ENCODE results near the gene HIVEP3. TPM values are rescaled to one million over a fixed set of nuclear protein-coding genes. Genes with fewer than 3 reads are reported as not detected.

The HIVEP3 gene
- total RNA-seq, 2 donors from 2014 or later = 17.9 to 32.0 TPM

DNA sequence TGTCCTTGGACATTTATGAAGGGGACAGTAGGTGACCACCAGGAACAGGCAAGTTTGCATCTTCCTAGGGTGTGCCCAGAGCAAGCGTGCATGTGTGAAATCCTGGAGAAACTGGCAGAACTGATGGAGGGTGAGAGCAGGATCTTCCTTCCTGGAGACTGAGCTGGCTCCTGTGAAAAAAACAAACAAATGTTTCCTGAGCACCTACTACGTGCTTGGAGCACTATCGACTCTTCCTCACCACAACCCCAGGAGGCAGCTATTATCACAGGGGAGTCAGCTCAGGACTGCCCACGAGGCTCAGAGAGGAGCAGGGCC, 432.7 kb downstream of the HIVEP3 start:
- H3K9me3 Mint-ChIP-seq = peaks cover 4% of the 10 kb centered on the region
- peaks cover 16 to 21% of the 10 kb centered on the region in 2 donors for H3K27me3 Mint-ChIP-seq
- ATAC-seq (no peak), DNase-seq (ENCODE audit: low spot score) (no peak)
- H3K27ac Mint-ChIP-seq = no peak overlapping the region
- no peaks in the 10 kb centered on the region for H3K36me3 Mint-ChIP-seq
- H3K4me3 Mint-ChIP-seq = no peak overlapping the region
- H3K4me1 Mint-ChIP-seq (ENCODE audit: low read depth in 2 of 2) = peaks cover 0 to 6% of the 10 kb centered on the region in 2 donors

GRCh38 chr1:41485605-41486004, 433.1 kb downstream of the HIVEP3 start:
- Mint-ChIP-seq H3K4me3 (no peak overlapping the region), H3K9me3 (peaks cover 4% of the 10 kb centered on the region), H3K4me1 (ENCODE audit: low read depth in 2 of 2) (peaks cover 0 to 6% of the 10 kb centered on the region in 2 donors), H3K27ac (no peak overlapping the region), H3K27me3 (peaks cover 16 to 21% of the 10 kb centered on the region in 2 donors), H3K36me3 (no peaks in the 10 kb centered on the region)
- no peak for DNase-seq (ENCODE audit: low spot score)
- ATAC-seq = no peak

DNA sequence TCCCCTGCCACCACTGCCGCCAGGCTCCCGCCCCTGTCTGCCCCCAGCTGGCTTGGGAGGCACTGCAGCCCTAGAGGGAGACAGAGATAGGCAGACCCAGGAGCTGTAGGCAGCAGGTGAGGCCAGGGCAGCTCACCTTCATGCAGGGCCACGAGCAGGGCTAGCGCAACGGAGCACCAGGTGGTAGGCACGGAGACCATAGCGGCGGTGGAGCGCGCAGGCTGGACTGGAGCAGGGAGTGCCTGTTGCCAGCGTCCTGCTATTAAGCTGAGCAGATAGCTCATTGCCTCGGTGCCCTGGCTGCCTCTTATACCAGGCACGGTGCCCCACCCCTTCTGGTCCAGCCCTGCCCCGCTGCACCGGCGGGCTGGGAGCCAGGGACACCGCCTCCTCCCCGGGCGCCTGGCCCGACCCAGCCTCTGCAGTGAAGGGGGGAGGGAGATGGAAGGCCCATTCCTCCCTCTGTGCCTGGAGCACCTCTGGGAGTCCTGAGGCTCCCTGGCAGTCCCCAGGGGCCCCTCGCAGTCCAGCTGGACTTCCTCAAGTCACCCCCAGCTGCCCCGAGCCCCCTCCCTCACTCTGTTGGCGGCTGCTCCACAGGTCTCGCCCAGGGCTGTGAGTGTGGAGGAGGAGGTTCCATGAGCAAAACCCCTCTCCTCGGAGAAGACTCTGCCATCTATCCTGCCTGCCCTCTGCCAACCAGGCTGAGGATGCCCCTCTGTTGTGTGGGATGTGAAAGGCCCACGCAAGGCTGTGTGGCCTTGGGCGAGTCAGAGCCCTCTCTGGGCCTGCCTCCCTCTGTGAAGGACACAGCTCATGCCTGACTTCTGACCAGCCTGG, 434.1 kb downstream of the HIVEP3 start, which contains the start of gene EDN2:
Gene EDN2 (minus strand): TSS at position 282 of the 840 bp plus-strand sequence. CDS start 82 bp downstream, at position 200.
- Mint-ChIP-seq H3K27me3 (peaks cover 13 to 15% of the 10 kb centered on the region in 2 donors), H3K27ac (no peak within 1 kb of the TSS), H3K36me3 (no peaks in the 10 kb centered on the region), H3K9me3 (peaks cover 3% of the 10 kb centered on the region), H3K4me1 (ENCODE audit: low read depth in 2 of 2) (peaks cover 0 to 6% of the 10 kb centered on the region in 2 donors), H3K4me3 (no peak within 1 kb of the TSS)
- peak in 1 of 2 donors; percentile 41 for ATAC-seq
- DNase-seq (ENCODE audit: low spot score) = no peak

DNA sequence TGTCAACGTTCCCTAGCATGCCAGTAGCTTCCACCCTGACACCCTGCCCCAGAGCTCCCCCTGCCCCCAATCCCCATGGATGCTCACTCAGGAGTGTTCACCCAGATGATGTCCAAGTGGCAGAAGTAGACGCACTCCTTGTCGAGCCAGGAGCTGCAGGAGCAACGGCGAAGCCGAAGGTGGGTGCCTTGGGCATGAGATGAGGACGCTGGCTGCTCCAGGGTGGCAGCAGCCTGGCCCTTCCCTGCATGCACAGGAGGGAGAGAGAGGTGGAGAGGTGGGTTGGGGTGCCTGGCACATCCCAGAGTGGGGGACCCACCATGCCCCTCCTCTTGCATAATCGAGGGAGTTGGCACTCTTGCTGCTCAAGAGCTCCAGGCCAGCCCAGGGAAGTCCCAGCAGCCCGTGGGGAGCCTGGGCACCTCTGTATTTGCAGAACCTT, 434.7 kb downstream of the HIVEP3 start:
- ATAC-seq = no peak
- no peak overlapping the region for H3K4me3 Mint-ChIP-seq
- H3K27me3 Mint-ChIP-seq = peaks cover 9% of the 10 kb centered on the region in 2 donors
- no peak overlapping the region for H3K27ac Mint-ChIP-seq
- H3K36me3 Mint-ChIP-seq = no peaks in the 10 kb centered on the region
- H3K9me3 Mint-ChIP-seq = no peaks in the 10 kb centered on the region
- H3K4me1 Mint-ChIP-seq (ENCODE audit: low read depth in 2 of 2) = peaks cover 0 to 6% of the 10 kb centered on the region in 2 donors
- no peak for DNase-seq (ENCODE audit: low spot score)

DNA sequence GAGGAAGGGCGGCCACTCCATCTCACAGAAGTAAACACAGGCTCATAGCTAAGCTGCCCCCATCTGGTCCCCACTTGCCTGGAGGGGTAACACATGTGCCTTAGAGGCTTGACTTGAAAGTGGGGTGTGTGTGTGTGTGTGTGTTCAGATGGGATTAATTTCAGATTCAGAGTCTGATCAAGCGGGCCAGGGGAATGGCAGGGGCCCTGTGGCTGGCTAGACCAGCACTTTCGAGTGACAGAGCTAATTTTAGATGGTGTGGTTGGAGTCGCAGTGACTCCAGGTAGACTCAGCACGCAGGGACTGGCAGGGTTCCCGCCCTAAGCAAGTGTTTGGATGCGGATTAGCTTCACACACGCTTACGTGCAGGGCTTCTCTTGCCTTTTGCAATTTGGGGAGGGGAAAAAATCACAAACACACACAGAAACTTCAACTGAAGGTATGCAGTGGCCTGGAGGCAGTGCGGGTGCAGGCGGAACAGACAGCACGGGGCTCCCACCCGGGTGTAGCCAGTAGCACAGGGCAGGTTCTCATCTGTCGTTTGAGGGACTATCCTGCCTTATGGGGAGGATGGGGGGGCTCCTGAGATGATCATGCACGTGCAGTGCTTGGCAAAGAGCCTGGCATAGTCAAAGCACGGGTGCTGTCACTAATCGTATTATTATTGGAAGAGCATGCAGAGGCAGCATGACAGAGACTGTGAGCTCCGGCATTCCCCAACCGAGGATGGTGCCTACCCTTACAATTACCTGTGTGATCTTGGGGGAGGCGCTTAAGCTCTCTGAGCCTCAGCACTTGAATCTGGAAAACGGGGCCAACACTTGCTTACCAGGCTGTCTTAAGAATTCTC, 435.5 kb downstream of the HIVEP3 start:
- no peak for DNase-seq (ENCODE audit: low spot score)
- no peaks in the 10 kb centered on the region for H3K9me3 Mint-ChIP-seq
- peaks cover 0 to 6% of the 10 kb centered on the region in 2 donors for H3K4me1 Mint-ChIP-seq (ENCODE audit: low read depth in 2 of 2)
- ATAC-seq = no peak
- peaks cover 9% of the 10 kb centered on the region in 2 donors for H3K27me3 Mint-ChIP-seq
- H3K36me3 Mint-ChIP-seq = no peaks in the 10 kb centered on the region
- H3K27ac Mint-ChIP-seq = no peak overlapping the region
- H3K4me3 Mint-ChIP-seq = no peak overlapping the region

DNA sequence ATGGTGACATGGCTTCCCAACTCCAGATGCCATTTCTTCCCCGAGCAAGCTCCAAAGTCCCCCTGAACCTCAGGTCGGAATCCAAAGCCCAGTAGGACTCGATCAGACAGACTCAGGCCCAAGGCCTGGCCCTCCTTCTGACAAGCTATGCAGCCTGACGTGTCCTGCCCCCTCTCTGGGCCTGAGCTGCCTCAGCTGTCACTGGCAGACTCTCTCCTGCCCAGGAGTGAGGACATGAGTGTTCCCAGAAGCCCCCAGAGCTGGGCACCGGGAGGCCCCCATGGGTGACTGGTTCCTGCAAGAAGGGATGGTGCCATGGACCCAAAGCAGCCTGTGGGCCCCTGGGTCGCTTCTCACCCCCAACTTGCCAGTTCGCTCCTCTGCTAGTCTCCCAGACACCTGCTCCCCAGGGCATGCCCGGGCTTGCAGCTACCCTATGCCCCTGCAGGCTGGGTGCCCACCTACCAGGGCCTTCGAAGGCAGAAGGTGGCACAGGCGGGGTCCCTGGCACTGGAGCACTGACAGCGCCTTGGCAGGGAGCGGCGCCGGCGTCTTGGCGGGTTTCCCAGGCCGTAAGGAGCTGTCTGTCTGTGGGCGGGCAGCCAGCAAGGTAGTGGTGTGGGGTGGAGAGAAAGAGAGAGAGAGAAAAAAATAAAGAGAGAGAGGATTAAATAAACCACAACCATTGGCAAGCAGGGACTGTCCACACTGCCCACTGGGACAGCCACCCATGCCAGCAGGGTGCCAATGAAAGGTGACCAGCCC, 436.5 kb downstream of the HIVEP3 start:
- H3K27ac Mint-ChIP-seq = no peak overlapping the region
- ATAC-seq (no peak), DNase-seq (ENCODE audit: low spot score) (no peak)
- no peaks in the 10 kb centered on the region for H3K36me3 Mint-ChIP-seq
- H3K4me1 Mint-ChIP-seq (ENCODE audit: low read depth in 2 of 2) = peaks cover 0 to 6% of the 10 kb centered on the region in 2 donors
- no peaks in the 10 kb centered on the region for H3K9me3 Mint-ChIP-seq
- H3K27me3 Mint-ChIP-seq = peaks cover 9% of the 10 kb centered on the region in 2 donors
- no peak overlapping the region for H3K4me3 Mint-ChIP-seq

- Mint-ChIP-seq H3K4me3 (no peak overlapping the region), H3K27me3 (peaks cover 2 to 5% of the 10 kb centered on the region in 2 donors), H3K27ac (no peak overlapping the region), H3K4me1 (ENCODE audit: low read depth in 2 of 2) (peaks cover 0 to 1% of the 10 kb centered on the region in 2 donors), H3K9me3 (no peaks in the 10 kb centered on the region), H3K36me3 (no peaks in the 10 kb centered on the region)
- DNase-seq (ENCODE audit: low spot score) = no peak
- ATAC-seq = no peak
Measured at GRCh38 chr1:41481109-41481775, 437.5 kb downstream of the HIVEP3 start.

GRCh38 chr1:41480204-41481108, 438.3 kb downstream of the HIVEP3 start:
- ATAC-seq = no peak
- Mint-ChIP-seq H3K27me3 (no peaks in the 10 kb centered on the region), H3K9me3 (no peaks in the 10 kb centered on the region), H3K27ac (no peak overlapping the region), H3K4me3 (no peak overlapping the region), H3K36me3 (no peaks in the 10 kb centered on the region), H3K4me1 (ENCODE audit: low read depth in 2 of 2) (no peaks in the 10 kb centered on the region)
- DNase-seq (ENCODE audit: low spot score) = no peak

- no peaks in the 10 kb centered on the region for H3K27me3 Mint-ChIP-seq
- H3K4me1 Mint-ChIP-seq (ENCODE audit: low read depth in 2 of 2) = no peaks in the 10 kb centered on the region
- no peak overlapping the region for H3K4me3 Mint-ChIP-seq
- no peak for ATAC-seq
- H3K9me3 Mint-ChIP-seq = no peaks in the 10 kb centered on the region
- no peak overlapping the region for H3K27ac Mint-ChIP-seq
- no peak for DNase-seq (ENCODE audit: low spot score)
- no peaks in the 10 kb centered on the region for H3K36me3 Mint-ChIP-seq
Measured at GRCh38 chr1:41479808-41480160, 438.9 kb downstream of the HIVEP3 start.

DNA sequence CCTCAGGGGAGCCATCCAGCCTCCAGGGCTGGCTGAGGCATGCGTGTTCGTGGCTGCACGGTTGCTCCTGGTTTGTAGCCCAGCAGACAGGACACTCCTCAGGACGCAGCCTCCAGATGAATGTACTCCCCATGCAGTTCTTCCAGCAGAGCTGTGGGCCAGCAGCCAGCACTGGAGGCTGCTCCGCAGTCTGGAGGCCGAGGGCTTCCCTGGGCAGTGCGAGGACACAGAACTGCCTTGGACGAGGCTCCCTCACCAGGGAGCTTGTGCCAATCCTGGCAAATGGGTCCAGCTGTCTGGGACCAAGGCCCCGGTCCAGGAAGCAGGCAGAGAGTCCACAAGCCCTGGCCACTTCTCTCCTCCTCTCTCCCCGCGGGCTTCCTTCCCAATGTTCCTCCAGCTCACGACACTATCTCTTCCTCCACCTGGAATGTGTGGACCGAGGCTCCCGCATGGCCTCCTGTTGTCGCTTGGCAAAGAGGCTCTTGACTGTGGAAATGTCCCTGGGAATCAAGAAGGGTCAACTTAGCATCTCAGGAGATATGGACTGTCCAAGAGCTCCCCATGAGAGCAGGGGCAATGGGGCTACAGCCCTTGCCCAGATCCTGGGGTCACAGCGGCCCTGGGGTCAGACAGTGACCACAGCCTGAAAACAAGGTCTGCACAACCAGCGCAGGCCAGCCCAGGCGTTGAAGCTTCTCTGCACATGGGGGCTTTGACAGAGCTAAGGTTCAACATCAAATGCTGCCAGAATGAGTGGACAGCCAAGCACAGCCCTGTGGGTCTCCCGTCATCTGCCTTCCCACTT, 439.5 kb downstream of the HIVEP3 start:
- no peak overlapping the region for H3K27ac Mint-ChIP-seq
- DNase-seq (ENCODE audit: low spot score) = no peak

DNA sequence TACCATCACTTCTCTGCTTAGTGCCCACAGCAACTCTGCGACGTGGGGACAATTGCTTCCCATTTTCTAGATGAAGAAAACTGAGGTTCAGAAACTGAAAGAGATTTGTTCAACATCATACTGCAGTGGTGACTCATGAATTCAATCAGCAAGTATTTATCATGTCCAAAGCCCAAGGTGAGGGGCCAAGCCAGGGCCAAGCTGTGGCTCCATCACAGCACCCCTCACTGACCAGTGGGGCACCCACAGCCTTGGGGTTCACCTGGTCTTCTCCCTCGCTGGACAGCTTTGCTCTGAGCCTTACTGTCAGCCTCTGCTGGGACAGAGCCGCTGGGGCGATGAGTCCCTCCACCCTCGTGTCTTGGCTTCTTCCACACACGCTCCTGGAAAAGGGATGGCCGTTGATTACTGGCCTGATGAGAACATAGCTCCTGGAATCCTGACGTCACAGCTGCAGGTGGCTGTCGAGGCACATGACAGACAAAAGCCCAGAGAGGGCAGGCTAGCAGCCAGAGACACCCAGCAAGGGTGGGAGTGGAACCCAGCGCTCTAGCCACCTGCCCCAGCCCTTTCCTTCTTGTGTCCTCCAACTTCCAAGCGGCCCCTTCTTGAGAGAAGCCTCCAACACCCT, 440.5 kb downstream of the HIVEP3 start:
- ATAC-seq (no peak), DNase-seq (ENCODE audit: low spot score) (no peak)
- no peaks in the 10 kb centered on the region for H3K9me3 Mint-ChIP-seq
- H3K27me3 Mint-ChIP-seq = no peaks in the 10 kb centered on the region
- no peaks in the 10 kb centered on the region for H3K36me3 Mint-ChIP-seq
- H3K27ac Mint-ChIP-seq = no peak overlapping the region
- H3K4me1 Mint-ChIP-seq (ENCODE audit: low read depth in 2 of 2) = no peaks in the 10 kb centered on the region
- H3K4me3 Mint-ChIP-seq = no peak overlapping the region

More for the DNA sequence above, 439.5 kb downstream of the HIVEP3 start:
- Mint-ChIP-seq H3K9me3 (no peaks in the 10 kb centered on the region), H3K4me1 (ENCODE audit: low read depth in 2 of 2) (no peaks in the 10 kb centered on the region), H3K27me3 (no peaks in the 10 kb centered on the region), H3K4me3 (no peak overlapping the region), H3K36me3 (no peaks in the 10 kb centered on the region)
- ATAC-seq = no peak
